A549 (cell line): ENCODE measurements around the gene MAGED2. TPM values are rescaled to one million over a fixed set of nuclear protein-coding genes. Genes with fewer than 3 reads are reported as not detected.

Source experiments
- ATAC-seq, 2 experiments: fragments of 200-7000 bp in 1 of 2; fragments of >200 bp in 1 of 2; cut with Nextera tagmentation in 1 of 2; cut with Tn5 transposase in 1 of 2; 3 replicates each; pipeline versions ENCODE4 v1.8.0 to v1.9.1; 2018 to 2020; ENCODE audit warnings: mild to moderate bottlenecking in 1 of 2, moderate library complexity in 1 of 2
- CTCF ChIA-PET: fragments of 300-600 bp; sonication (Branson Sonifier 250); formaldehyde crosslinking; extraction: SDS; loops from one replicate; lab custom pipeline; 2021; ENCODE audit warnings: antibody characterized with exemption, inconsistent platforms; lab: Yijun Ruan, JAX
- POLR2A ChIA-PET: fragments of 350-600 bp; formaldehyde crosslinking; extraction: SDS; loops from one replicate; lab custom pipeline; 2021; ENCODE audit warnings: antibody characterized with exemption, inconsistent platforms; lab: Yijun Ruan, JAX
- DNase-seq, 2 experiments: peaks; one replicate each; pipeline versions ENCODE4 v3.0.0 to v3.0.0-alpha.2; 2011 to 2016; ENCODE audit warnings: low read depth in 1 of 2, low spot score in 1 of 2
- FAIRE-seq: peaks from 2 replicates; lab custom pipeline; 2011; peaks lifted over from hg19 to GRCh38; lab: Jason Lieb, UNC
- H3K27ac ChIP-seq, 2 experiments: fragments of >200 bp; sonication (Bioruptor Twin); formaldehyde crosslinking; 3 replicates each; pipeline ENCODE4 v1.5.1; 2016 to 2017
- H3K4me1 ChIP-seq: fragments of >200 bp; sonication (Bioruptor Twin); formaldehyde crosslinking; 3 replicates; pipeline ENCODE4 v1.6.1; 2016
- H3K4me2 ChIP-seq: fragments of >200 bp; sonication (Bioruptor Twin); formaldehyde crosslinking; 3 replicates; pipeline ENCODE4 v1.6.1; 2016
- H3K4me3 ChIP-seq: fragments of >200 bp; sonication (Bioruptor Twin); formaldehyde crosslinking; 3 replicates; pipeline ENCODE4 v1.5.1; 2016
- H3K9me3 ChIP-seq: fragments of >200 bp; sonication (Bioruptor Twin); formaldehyde crosslinking; 3 replicates; pipeline ENCODE4 v1.6.1; 2016
- CBX8 ChIP-seq: fragments of 200-600 bp; sonication (generic); IDR thresholded peaks from 2 replicates; pipeline ENCODE4 v1.6.1; 2016
- CEBPB ChIP-seq, 2 experiments: fragments of >200 bp in 1 of 2; sonication (Bioruptor Twin) in 1 of 2; formaldehyde crosslinking in 1 of 2; IDR thresholded peaks; 2 replicates each; pipeline ENCODE4 v1.6.1; 2012 to 2016
- EHF ChIP-seq: fragments of 250-450 bp; sonication (Bioruptor Pico); IDR thresholded peaks from 2 replicates; pipeline ENCODE4 v1.5.0; 2020; ENCODE audit warnings: mild to moderate bottlenecking
- FOSB ChIP-seq: fragments of 250-450 bp; sonication (Bioruptor Pico); IDR thresholded peaks from 2 replicates; pipeline ENCODE4 v1.5.0; 2020; ENCODE audit warnings: mild to moderate bottlenecking, moderate library complexity
- FOSL2 ChIP-seq, 2 experiments: fragments of 450-650 bp in 1 of 2; fragments of >200 bp in 1 of 2; sonication (Bioruptor Twin) in 1 of 2; formaldehyde crosslinking; IDR thresholded peaks; 2 replicates each; pipeline versions ENCODE4 v1.5.0 to v1.6.1; 2016 to 2020; ENCODE audit warnings: mild to moderate bottlenecking in 1 of 2, moderate library complexity in 1 of 2
- HDAC2 ChIP-seq: fragments of 200-600 bp; sonication (generic); IDR thresholded peaks from 2 replicates; pipeline ENCODE4 v1.6.1; 2016
- JUN ChIP-seq, 2 experiments: fragments of >200 bp; sonication (Bioruptor Twin); formaldehyde crosslinking; IDR thresholded peaks; 2 replicates in 1 of 2; 3 replicates in 1 of 2; pipeline ENCODE4 v1.6.1; 2016 to 2017
- JUNB ChIP-seq: fragments of >200 bp; sonication (Bioruptor Twin); formaldehyde crosslinking; IDR thresholded peaks from 2 replicates; pipeline ENCODE4 v1.6.1; 2016
- MAZ ChIP-seq: fragments of 150-350 bp; IDR thresholded peaks from 2 replicates; pipeline ENCODE4 v1.6.1; 2014; ENCODE audit warnings: antibody characterized with exemption, low read depth, low read length, borderline replicate concordance
- PHF8 ChIP-seq: fragments of 200-600 bp; sonication (generic); IDR thresholded peaks from 2 replicates; pipeline ENCODE4 v1.6.1; 2016; ENCODE audit warnings: low read depth, mild to moderate bottlenecking, antibody characterized with exemption, moderate library complexity, borderline replicate concordance
- POLR2A ChIP-seq: IDR thresholded peaks from 2 replicates; pipeline ENCODE4 v1.6.1; 2012; ENCODE audit warnings: mild to moderate bottlenecking, low read length
- RARB ChIP-seq: fragments of 250-450 bp; sonication (Bioruptor Pico); IDR thresholded peaks from 2 replicates; pipeline ENCODE4 v1.8.0; 2021; ENCODE audit warnings: mild to moderate bottlenecking, moderate library complexity
- RCOR1 ChIP-seq: fragments of 150-350 bp; IDR thresholded peaks from 2 replicates; pipeline ENCODE4 v1.6.1; 2014; ENCODE audit warnings: antibody characterized with exemption, low read length, low read depth
- SMC3 ChIP-seq: fragments of >200 bp; sonication (Bioruptor Twin); formaldehyde crosslinking; IDR thresholded peaks from 3 replicates; pipeline ENCODE4 v1.6.1; 2018; ENCODE audit warnings: inconsistent platforms
- TFCP2L1 ChIP-seq: fragments of 250-450 bp; sonication (Bioruptor Pico); IDR thresholded peaks from 2 replicates; pipeline ENCODE4 v1.5.0; 2021; ENCODE audit warnings: mild to moderate bottlenecking
- ZFP36 ChIP-seq: fragments of 450-650 bp; IDR thresholded peaks from 2 replicates; pipeline ENCODE4 v1.6.1; 2014; ENCODE audit warnings: borderline replicate concordance; ENCODE audit not compliant: partially characterized antibody
- ZNF302 ChIP-seq: fragments of 250-450 bp; sonication (Bioruptor Pico); IDR thresholded peaks from 2 replicates; pipeline ENCODE4 v1.9.0; 2021; ENCODE audit warnings: inconsistent platforms, mild to moderate bottlenecking, moderate library complexity
- WGBS: methylation state at CpG from one replicate; pipeline ENCODE4 v1.1.6; 2017; ENCODE audit errors: missing lambda C conversion rate; 5-methylcytosine and 5-hydroxymethylcytosine counted together
- polyA plus RNA-seq, 4 experiments: library from polyadenylated mRNA; depleted of rRNA in 3 of 4; stranded (reverse); fragments of >200 nt; fragmentation: RNase III in 1 of 4; extraction: RNeasy Plus Mini Kit Qiagen cat#74134 plus additional on column Dnase treatment in 1 of 4; gene quantifications; 2 replicates in 3 of 4; 3 replicates in 1 of 4; pipeline ENCODE4 v1.2.3, GENCODE V29; 2011 to 2017
- TF ChIP-seq, protein P1 (sequence below): fragments of 150-350 bp; IDR thresholded peaks from 2 replicates; pipeline ENCODE4 v1.6.1; 2014; ENCODE audit warnings: low read depth, mild to moderate bottlenecking, low read length

MAGED2 gene
- polyA plus RNA-seq, 2 of the 4 experiments (the other 2 are of a cell fraction): 79.9 to 109 TPM

GRCh38 chrX:54798137-54798536 is 9.4 kb upstream of the MAGED2 start, which contains the start of gene ITIH6:
ITIH6 (minus strand) TSS chrX:54798255; CDS start chrX:54798210, 45 bp downstream.
- Histone ChIP-seq H3K4me3 (no peak within 1 kb of the TSS), H3K4me1 (no peaks in the 10 kb centered on the region), H3K27ac (no peak within 1 kb of the TSS), H3K9me3 (no peaks in the 10 kb centered on the region), H3K4me2 (no peak within 1 kb of the TSS)
- 20% methylated on average over 2 of the region's 2 CpGs for WGBS
- no peak for DNase-seq
- no peak for ATAC-seq
- TF ChIP-seq JUN (IDR thresholded peaks at IDR 0.05) (no peak), ZFP36 (no peak), TFCP2L1 (no peak), CBX8 (no peak), RARB (no peak), HDAC2 (no peak), JUNB (no peak), PHF8 (no peak), EHF (CRISPR knock-in tag) (no peak), RCOR1 (no peak), FOSB (no peak), FOSL2 (IDR thresholded peaks at IDR 0.05) (no peak), FOSL2 (CRISPR knock-in tag; IDR thresholded peaks at IDR 0.05) (no peak)
- TF ChIP-seq, protein P1, sequence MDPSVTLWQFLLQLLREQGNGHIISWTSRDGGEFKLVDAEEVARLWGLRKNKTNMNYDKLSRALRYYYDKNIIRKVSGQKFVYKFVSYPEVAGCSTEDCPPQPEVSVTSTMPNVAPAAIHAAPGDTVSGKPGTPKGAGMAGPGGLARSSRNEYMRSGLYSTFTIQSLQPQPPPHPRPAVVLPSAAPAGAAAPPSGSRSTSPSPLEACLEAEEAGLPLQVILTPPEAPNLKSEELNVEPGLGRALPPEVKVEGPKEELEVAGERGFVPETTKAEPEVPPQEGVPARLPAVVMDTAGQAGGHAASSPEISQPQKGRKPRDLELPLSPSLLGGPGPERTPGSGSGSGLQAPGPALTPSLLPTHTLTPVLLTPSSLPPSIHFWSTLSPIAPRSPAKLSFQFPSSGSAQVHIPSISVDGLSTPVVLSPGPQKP: no peak
- CTCF ChIA-PET: interaction anchor here (1.7 kb wide), 1 partner anchor 12 kb away, joined by 4 read pairs; no protein-coding TSS in a partner anchor
- POLR2A ChIA-PET: interaction anchor here (0.6 kb wide), 1 partner anchor 159 kb away, joined by 3 read pairs; no protein-coding TSS in a partner anchor
- FAIRE-seq: no peak

DNA sequence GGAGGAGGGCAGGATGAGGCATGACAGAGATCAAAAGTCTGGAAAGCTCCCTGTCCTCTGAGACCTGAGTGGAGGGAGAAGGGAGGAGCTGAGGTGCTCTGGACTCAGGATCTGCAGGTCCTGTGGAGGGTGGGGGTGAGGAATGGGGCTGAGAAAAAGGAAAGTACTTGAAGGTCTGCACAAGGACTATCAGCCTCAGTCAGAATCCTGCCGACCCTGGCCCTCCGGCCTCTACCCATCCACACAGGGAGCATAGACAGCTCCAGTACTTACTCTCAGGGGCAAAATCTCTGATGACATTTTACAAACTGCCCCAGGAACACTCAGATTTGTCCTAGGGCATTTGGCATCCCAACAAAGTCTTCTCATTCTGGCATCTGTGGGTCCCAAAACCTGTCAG is 8.5 kb upstream of the MAGED2 start:
- Histone ChIP-seq H3K9me3 (no peaks in the 10 kb centered on the region), H3K4me2 (no peak overlapping the region), H3K4me1 (no peaks in the 10 kb centered on the region), H3K27ac (no peak overlapping the region), H3K4me3 (no peak overlapping the region)
- 51% methylated on average over 2 of the region's 2 CpGs for WGBS
- ChIA-PET CTCF (interaction anchor here (1.1 kb wide), 1 partner anchor 9 kb away, joined by 3 read pairs; no protein-coding TSS in a partner anchor), POLR2A (no interaction called here)
- FAIRE-seq (no peak), ATAC-seq (no peak), DNase-seq (no peak)
- TF ChIP-seq POLR2A: no peak
- no peak for TF ChIP-seq ZNF302 (CRISPR knock-in tag)
- no peak for TF ChIP-seq RCOR1
- TF ChIP-seq MAZ: no peak
- no peak for TF ChIP-seq FOSB
- no peak for TF ChIP-seq SMC3

DNA sequence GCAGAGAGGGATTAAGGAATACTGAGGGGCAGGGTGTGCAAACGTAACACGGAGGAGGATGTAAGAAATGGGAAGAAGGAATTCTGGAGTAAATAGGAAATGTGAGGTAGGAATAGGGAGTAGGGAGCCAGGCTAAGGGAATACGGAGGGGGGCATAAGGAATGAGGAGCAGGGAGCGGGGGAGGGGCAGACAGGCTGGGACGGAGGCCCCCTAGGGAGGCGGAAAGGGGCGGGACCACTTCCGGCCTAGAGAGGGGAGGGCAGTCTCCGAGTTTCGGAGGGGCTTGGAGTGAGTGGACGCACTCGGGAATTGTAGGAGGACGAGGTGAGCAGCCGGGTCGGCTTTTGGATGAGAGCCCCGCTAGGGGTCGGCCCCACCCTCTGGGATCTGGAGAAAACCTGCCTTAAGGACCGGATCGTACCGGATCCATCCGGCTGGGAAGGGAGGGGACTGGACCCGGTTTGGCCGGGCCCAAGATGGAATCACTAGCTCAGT is 612 bp downstream of the MAGED2 start:
- H3K4me3 ChIP-seq: peak overlapping the region; percentile 92
- FAIRE-seq (no peak), ATAC-seq (peak; percentile 69 to 73), DNase-seq (peak; percentile 32 to 36)
- ChIA-PET CTCF (interaction anchor here (0.6 to 3.8 kb wide), 4 partner anchors 9 to 353 kb away, joined by 3 to 11 read pairs (median 3); no protein-coding TSS in a partner anchor), POLR2A (interaction anchor here (1.3 to 1.8 kb wide), 2 partner anchors 169 to 192 kb away, joined by 14 to 20 read pairs; partner anchors contain the start of gene APEX2)
- peak; percentile 52; the same call in 1 of the 2 replicates for TF ChIP-seq PHF8
- TF ChIP-seq CEBPB (IDR thresholded peaks at IDR 0.05): no peak
- H3K27ac ChIP-seq: peak overlapping the region; percentile 78 to 90
- no peaks in the 10 kb centered on the region for H3K9me3 ChIP-seq
- peaks cover 9% of the 10 kb centered on the region; the same call in 2 of the 3 replicates for H3K4me1 ChIP-seq
- WGBS: 0% methylated on average over 16 of the region's 23 CpGs
- H3K4me2 ChIP-seq: peak overlapping the region; percentile 85
